ENCODE data around the gene ECE1. TPM values are rescaled to one million over a fixed set of nuclear protein-coding genes. Genes with fewer than 3 reads are reported as not detected.
A peak's percentile ranks its signal among the peaks of the same experiment; 100 is the strongest.

The ECE1 gene
- total and polyA plus RNA-seq, 9 of the 15 experiments (the other 6 are each of a cell fraction or from before 2014, with no cell fraction given) = 0.56 to 34.8 (median 11.0) TPM

GRCh38 chr1:21176586-21177555 lies 113.4 kb downstream of the ECE1 start, which contains the start of gene EIF4G3 (continued):
- TF ChIP-seq, protein P1, sequence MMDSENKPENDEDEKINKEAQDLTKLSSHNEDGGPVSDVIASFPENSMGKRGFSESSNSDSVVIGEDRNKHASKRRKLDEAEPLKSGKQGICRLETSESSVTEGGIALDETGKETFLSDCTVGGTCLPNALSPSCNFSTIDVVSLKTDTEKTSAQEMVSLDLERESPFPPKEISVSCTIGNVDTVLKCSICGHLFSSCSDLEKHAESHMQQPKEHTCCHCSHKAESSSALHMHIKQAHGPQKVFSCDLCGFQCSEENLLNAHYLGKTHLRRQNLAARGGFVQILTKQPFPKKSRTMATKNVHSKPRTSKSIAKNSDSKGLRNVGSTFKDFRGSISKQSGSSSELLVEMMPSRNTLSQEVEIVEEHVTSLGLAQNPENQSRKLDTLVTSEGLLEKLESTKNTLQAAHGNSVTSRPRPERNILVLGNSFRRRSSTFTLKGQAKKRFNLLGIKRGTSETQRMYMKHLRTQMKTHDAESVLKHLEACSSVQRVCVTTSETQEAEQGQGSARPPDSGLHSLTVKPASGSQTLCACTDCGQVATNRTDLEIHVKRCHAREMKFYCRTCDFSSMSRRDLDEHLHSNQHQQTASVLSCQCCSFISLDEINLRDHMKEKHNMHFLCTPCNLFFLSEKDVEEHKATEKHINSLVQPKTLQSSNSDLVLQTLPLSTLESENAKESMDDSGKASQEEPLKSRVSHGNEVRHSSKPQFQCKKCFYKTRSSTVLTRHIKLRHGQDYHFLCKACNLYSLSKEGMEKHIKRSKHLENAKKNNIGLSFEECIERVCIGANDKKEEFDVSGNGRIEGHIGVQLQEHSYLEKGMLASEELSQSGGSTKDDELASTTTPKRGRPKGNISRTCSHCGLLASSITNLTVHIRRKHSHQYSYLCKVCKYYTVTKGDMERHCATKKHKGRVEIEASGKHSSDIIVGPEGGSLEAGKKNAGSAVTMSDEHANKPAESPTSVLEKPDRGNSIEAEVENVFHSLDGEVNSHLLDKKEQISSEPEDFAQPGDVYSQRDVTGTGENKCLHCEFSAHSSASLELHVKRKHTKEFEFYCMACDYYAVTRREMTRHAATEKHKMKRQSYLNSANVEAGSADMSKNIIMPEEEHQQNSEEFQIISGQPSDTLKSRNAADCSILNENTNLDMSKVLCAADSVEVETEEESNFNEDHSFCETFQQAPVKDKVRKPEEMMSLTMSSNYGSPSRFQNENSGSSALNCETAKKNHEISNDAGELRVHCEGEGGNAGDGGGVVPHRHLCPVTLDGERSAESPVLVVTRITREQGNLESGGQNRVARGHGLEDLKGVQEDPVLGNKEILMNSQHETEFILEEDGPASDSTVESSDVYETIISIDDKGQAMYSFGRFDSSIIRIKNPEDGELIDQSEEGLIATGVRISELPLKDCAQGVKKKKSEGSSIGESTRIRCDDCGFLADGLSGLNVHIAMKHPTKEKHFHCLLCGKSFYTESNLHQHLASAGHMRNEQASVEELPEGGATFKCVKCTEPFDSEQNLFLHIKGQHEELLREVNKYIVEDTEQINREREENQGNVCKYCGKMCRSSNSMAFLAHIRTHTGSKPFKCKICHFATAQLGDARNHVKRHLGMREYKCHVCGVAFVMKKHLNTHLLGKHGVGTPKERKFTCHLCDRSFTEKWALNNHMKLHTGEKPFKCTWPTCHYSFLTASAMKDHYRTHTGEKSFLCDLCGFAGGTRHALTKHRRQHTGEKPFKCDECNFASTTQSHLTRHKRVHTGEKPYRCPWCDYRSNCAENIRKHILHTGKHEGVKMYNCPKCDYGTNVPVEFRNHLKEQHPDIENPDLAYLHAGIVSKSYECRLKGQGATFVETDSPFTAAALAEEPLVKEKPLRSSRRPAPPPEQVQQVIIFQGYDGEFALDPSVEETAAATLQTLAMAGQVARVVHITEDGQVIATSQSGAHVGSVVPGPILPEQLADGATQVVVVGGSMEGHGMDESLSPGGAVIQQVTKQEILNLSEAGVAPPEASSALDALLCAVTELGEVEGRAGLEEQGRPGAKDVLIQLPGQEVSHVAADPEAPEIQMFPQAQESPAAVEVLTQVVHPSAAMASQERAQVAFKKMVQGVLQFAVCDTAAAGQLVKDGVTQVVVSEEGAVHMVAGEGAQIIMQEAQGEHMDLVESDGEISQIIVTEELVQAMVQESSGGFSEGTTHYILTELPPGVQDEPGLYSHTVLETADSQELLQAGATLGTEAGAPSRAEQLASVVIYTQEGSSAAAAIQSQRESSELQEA (IDR thresholded peaks at IDR 0.05; ENCODE audit: low read depth) = peak; percentile 61
- TF ChIP-seq XRCC3 (IDR thresholded peaks at IDR 0.05) (no peak), PML (IDR thresholded peaks at IDR 0.05; ENCODE audit: low read length) (peak; percentile 82; the same call in 1 of the 2 replicates), GTF2F1 (IDR thresholded peaks at IDR 0.05; ENCODE audit: low read depth, low read length) (no peak), IRF1 (CRISPR knock-in tag; IDR thresholded peaks at IDR 0.05; ENCODE audit: borderline replicate concordance) (no peak), RBM15 (IDR thresholded peaks at IDR 0.05; ENCODE audit: insufficient read depth, low read length) (no peak), ZNF436 (CRISPR knock-in tag; IDR thresholded peaks at IDR 0.05) (no peak), THRB (CRISPR knock-in tag; conservative IDR thresholded peaks at IDR 0.05) (no peak), HLTF (IDR thresholded peaks at IDR 0.05) (no peak), FIP1L1 (IDR thresholded peaks at IDR 0.05; ENCODE audit: low read depth, low read length, poor library complexity, severe bottlenecking) (no peak)
- TF ChIP-seq, protein P2, sequence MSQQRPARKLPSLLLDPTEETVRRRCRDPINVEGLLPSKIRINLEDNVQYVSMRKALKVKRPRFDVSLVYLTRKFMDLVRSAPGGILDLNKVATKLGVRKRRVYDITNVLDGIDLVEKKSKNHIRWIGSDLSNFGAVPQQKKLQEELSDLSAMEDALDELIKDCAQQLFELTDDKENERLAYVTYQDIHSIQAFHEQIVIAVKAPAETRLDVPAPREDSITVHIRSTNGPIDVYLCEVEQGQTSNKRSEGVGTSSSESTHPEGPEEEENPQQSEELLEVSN (IDR thresholded peaks at IDR 0.05; ENCODE audit: borderline replicate concordance in 1 of 2, extremely low read depth in 1 of 2, insufficient read depth in 1 of 2, insufficient read length in 1 of 2, low read depth in 1 of 2, low read length in 1 of 2, poor library complexity in 1 of 2, severe bottlenecking in 1 of 2) = peak; percentile 96 to 97
- TF ChIP-seq, protein P3, sequence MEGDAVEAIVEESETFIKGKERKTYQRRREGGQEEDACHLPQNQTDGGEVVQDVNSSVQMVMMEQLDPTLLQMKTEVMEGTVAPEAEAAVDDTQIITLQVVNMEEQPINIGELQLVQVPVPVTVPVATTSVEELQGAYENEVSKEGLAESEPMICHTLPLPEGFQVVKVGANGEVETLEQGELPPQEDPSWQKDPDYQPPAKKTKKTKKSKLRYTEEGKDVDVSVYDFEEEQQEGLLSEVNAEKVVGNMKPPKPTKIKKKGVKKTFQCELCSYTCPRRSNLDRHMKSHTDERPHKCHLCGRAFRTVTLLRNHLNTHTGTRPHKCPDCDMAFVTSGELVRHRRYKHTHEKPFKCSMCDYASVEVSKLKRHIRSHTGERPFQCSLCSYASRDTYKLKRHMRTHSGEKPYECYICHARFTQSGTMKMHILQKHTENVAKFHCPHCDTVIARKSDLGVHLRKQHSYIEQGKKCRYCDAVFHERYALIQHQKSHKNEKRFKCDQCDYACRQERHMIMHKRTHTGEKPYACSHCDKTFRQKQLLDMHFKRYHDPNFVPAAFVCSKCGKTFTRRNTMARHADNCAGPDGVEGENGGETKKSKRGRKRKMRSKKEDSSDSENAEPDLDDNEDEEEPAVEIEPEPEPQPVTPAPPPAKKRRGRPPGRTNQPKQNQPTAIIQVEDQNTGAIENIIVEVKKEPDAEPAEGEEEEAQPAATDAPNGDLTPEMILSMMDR (IDR thresholded peaks at IDR 0.05 in 2 of 3, conservative IDR thresholded peaks at IDR 0.05 in 1 of 3; ENCODE audit: insufficient read depth in 2 of 3, low read depth in 1 of 3, low read length in 3 of 3) = no peak
